Fibroblast of upper back skin (primary cell): ENCODE results near the gene ADGRE3.
"Not testable (repeated sequence)": the region's sequence is repeated elsewhere in the genome, so short reads cannot be mapped to it uniquely, and the experiment has no call there.

Experiments
- DNase-seq: peaks from one replicate; pipeline ENCODE4 v3.0.0-alpha.2; 2013

ADGRE3 gene

DNA sequence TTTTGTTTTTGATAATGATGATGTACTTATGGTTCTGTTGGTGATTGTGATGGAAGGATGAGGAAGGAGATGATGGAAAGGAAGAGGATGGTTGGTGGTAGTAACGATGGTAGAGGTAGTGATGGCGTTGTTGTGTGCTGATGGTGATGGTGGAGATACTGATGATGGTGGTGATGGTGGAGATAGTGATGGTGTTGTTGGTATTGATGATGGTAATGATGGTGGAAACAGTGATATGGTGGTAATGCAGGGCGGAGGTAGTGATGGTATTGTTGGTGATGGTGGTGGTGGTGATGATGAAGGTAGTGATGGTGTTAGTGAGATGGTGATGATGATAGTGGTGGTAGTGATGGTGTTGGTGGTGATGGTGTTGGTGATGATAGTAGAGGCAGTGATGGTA is 79.1 kb downstream of the ADGRE3 start:
- no peak for DNase-seq

DNA sequence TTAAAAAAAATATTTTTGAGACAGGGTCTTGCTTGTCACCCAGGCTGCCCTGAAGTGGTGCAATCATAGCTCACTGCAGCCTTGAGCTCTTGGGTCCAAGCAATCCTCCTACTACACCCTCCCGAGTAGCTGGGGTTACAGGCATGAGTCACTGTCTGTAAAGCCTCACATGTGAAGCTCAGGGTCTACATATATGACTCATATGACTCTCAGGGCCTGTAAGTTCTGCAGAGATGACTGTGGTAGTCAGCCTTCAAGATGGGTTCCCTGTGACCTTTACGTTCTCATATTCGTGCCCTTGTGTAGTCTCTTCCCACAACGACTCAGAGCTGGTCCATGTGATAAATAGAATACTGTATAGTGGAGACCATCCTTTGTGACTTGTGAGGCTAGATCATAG is 85.2 kb downstream of the ADGRE3 start:
- peak; percentile 4 for DNase-seq

DNA sequence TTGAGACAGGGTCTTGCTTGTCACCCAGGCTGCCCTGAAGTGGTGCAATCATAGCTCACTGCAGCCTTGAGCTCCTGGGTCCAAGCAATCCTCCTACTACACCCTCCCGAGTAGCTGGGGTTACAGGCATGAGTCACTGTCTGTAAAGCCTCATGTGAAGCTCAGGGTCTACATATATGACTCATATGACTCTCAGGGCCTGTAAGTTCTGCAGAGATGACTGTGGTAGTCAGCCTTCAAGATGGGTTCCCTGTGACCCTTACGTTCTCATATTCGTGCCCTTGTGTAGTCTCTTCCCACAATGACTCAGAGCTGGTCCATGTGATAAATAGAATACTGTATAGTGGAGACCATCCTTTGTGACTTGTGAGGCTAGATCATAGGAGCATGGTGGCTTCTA is 89.5 kb downstream of the ADGRE3 start:
- peak; percentile 53 for DNase-seq

DNA sequence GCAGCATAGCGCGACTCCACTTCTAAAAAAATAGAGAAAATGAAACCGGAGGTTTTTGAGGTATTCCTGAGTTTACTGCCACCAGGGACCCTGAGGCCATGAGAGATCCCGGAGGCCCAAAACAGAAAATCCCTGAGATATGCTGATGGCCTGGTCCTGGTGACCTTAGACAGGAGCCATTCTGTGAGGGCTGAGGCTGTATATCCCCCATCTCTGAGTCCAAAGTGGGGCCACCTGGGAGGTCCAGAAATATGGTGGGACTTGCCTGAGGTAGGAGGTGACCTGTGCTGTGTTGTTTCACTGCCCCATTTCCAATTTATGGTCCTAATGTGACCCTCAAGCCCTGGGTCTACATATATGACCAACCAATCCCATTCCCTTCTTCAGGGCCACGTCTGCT is 90.3 kb downstream of the ADGRE3 start:
- DNase-seq, result not testable (repeated sequence)

DNA sequence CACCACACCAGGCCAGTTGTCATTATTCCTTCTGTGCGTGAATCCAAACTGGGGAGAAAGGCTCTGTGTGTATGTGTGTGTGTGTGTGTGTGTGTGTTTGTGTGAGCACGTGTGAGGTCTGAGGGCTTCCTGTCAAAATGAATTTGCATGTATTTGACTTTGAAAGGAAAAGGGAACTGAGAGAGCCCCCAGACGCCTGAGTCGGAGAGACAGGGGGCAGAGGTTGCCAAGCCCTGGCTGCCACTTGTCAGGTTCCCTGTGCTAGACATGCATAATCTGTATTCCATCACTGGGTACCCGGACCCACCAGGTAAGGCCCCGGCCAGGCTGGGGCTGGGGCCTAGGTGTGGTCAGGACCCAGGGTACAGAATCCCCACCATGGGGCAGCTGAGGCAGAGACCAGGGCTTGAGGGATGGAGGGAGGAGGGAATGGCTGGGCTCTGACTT is 91.7 kb downstream of the ADGRE3 start, which contains the start of gene CLEC17A:
TSS of gene CLEC17A (plus strand) at position 191 of the 447 bp plus-strand sequence. CDS start at position 268, 77 bp downstream.
- DNase-seq, result no peak

DNA sequence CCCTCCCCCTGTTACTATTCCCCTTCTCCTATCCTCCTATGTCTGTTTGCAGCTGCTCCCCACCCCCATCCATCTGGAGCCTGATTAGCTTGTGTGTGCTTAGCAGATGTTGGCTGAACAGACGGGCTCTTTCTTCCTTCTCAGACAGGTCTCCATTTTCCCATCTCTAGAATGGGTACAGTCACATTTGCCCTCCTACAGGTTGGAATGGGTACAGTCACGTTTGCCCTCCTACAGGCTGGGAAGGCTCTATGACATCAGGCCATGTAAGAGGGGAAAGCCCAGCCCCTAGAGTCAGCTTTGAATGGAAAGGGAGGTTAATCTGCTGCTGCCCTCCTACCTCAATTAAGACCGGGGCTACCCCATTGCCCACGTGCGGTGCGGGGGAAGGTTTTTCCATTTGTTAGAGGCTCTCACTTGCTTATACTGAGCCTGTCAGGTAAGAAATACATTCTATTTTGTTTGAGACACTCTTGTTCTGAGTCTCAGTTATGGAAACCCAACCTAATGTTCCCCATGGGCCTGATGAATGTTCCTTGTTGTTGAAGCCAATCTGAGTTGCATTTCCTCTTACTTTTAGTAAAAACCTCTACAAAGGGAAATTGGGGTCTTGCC is 93.9 kb downstream of the ADGRE3 start:
- DNase-seq, result no peak

DNA sequence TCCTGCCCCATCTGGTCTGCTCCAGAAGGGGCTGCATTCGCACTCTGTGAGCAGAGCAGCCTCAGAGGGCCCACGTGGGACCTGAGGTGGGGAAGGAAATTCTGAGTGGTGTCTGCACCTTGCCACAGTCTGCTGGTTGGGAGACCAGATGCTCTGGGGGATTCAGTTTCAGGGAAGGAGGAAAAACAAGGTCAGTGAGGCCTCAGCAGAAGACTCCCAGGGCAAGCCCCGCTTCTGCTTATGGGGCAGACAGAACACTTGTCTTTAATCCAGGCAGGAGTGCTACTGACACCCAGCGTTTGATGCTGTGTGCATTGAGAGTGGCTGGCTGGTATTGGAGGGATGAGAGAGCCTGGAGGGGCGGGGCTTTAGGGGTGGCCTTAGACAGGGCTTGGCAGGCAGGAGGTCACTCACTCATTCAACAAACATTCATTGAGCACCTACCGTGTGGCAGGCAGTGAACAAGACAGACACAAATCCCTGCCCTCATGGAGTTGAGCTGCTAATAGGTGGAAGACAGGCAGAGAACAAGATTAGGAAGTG is 96.7 kb downstream of the ADGRE3 start:
- no peak for DNase-seq

DNA sequence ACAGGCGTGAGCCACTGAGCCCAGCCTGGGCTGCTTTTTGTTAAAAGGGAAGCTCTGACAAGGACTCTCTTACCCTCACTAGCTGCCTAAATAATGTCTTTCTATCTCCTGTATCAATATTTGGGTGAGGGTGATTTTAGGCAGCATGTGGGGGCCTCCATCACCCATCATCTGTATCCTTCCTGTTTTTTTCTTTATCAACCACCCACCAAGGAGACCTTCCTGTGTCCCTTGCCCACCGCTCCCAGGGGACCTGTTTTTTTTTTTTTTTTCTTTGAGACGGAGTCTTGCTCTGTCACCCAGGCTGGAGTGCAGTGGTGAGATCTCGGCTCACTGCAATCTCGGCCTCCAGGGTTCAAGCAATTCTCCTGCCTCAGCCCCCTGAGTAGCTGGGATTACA is 97.4 kb downstream of the ADGRE3 start:
- no peak for DNase-seq

DNA sequence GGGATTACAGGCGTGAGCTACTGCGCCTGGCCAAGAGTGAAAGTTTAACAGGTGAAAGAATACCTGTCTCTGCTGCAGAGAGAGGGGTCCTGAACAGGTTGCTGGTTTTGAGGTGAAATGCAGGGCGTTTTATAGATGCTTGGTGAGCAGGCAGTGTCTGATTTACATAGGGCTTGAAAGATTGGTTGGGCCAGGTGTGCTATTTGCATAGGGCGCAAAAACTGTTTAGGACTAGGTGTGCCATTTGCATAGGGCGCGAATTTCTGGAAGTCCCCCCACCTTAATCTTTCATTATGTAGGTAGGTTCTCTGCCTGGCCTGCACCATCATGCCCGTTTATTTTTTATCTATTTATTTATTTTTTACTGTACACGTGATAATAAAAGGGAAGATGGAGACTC is 98.3 kb downstream of the ADGRE3 start:
- no peak for DNase-seq

DNA sequence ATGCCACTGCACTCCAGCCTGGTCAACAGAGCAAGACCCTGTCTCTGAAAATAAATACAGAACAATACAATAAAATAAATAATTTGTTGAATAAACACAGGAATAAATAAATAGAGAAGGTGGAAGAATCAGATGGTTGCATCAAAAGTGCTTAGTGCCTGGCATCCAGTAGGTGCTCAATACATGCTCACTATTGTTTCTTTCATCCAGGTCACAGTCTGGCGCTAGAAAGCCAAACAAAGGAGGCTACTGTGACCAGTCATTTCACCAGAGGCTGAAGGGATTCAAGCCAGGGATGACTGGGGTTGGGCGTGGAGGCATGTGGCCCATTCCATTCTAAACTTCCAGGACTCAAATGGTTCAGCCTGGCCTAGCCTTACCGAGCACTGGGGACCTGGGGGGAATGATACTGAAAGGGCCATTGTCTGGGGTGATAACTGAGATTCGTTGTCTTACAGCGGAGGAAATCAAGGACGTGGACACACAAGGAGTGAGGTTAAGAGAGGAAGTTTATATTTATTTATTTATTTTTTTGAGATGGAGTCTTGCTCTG is 99.1 kb downstream of the ADGRE3 start:
- DNase-seq, result no peak

DNA sequence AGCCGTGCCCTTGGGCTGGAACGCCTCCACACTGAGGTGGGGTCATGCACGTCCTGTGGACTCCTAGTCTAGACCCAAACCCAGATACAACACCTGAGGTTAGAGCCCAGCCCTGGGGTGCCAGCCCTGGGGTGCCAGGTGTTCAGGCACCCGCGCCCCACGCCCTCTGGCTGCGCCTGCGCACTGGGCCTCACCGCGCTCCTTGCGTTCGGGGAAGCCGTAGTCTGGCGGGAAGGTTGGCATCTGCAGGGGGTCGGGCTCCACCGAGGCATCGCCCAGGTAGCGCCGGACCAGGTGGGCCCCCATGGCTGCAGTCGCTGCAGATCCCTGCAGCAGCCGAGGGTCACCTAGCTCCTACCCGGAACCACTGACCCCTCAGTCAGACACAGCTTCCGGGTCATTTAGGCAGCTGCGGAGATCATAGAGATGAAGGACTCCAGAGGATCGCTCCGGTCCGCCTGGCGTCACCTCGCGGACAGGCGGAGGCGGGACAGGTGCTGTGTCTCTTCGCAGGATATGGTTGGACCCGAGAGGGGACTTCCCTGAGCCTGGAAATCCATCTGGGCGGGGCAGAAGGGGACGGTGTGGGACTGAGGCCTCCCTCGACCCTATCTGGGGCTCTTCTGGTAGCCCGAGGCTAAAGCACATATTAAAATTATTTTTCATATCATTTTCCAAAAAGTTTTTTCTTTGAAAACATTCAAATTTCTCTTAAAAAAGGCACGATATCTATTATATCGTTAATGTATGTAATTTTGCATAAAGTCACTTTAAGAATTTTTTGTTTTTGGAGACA is 102.8 kb downstream of the ADGRE3 start, which contains the start of gene NDUFB7:
TSS of gene NDUFB7 (minus strand) at position 372 of the 796 bp plus-strand sequence. CDS start at position 306, 66 bp downstream.
- DNase-seq, result peak; percentile 93

DNA sequence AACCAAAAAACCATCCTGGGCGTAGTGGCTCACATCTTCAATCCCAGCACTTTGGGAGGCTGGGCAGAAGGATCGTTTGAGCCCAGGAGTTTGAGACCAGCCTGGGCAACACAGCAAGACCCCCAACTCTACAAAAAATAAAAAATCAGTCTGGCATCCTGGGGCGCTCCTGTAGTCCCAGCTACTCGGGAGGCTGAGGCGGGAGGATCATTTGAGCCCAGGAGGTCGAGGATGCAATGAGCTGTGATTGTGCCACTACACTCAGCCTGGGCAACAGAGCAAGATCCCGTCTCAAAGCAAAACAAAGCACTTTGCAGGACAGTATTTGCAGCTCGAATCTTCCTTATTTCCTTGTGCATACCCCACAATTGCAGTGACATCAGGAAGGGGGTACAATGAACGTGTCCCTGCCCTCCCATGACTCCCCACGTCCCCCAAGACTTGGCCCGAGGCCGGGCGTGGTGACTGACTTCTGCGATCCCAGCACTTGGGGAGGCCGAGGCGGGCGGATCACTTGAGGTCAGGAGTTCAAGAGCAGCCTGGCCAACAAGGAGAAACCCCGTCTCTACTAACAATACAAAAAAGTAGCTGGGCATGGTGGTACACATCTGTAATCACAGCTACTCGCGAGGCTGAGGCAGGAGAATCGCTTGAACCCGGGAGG is 103.6 kb downstream of the ADGRE3 start:
- DNase-seq, result no peak
